RCC 7860 (cell line): ENCODE measurements around the gene KRT23.

Experiments
- DNase-seq: peaks from one replicate; pipeline ENCODE4 v3.0.0-alpha.2; 2015; ENCODE audit warnings: low spot score
- FAIRE-seq: peaks from 2 replicates; lab custom pipeline; 2012; peaks lifted over from hg19 to GRCh38; lab: Jason Lieb, UNC

Gene KRT23

DNA sequence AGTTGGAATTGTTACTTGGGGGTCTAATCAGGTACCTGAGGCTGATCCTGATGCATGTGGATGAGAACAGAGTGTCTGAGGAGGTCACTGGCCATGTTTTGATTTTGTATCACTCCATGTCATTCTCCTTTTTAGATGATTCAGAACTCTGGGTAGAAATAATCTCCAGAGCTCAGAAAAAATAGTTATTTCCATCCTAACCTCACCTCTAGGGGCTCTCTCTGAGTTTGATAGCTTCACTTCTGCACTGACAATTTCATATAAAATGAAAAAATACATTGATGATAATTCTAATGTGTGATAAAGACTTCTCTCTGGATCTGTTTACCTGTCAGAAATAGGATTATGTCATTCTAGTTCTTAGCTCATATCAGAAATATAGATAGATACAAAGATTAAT is 64.2 kb downstream of the KRT23 start:
- DNase-seq = no peak
- FAIRE-seq = no peak
